HepG2 (cell line): ENCODE measurements around the gene SLC6A12. TPM values are rescaled to one million over a fixed set of nuclear protein-coding genes. Genes with fewer than 3 reads are reported as not detected.

ENCODE experiments used
- ATAC-seq: fragments of 200-7000 bp; cut with Tn5 transposase; 3 replicates; pipeline ENCODE4 v1.9.1; 2020; ENCODE audit warnings: mild to moderate bottlenecking, moderate library complexity
- BruUV-seq: library from RNA; stranded (reverse); fragments of 400-500 nt; replicated peaks from 2 replicates; lab custom pipeline; 2021; lab: Mats Ljungman, UMichigan
- CTCF ChIA-PET: fragments of 300-600 bp; formaldehyde crosslinking; extraction: SDS; loops from one replicate; lab custom pipeline; 2021; ENCODE audit warnings: low total read pairs, inconsistent platforms, low intra/inter-chr PET ratio; lab: Yijun Ruan, JAX
- POLR2A ChIA-PET: fragments of 350-600 bp; sonication (Branson Sonifier 250); formaldehyde crosslinking; loops from one replicate; lab custom pipeline; 2020; ENCODE audit warnings: antibody characterized with exemption, inconsistent platforms; lab: Yijun Ruan, JAX
- DNase-seq: peaks from one replicate; pipeline ENCODE4 v3.0.0-alpha.2; 2015; ENCODE audit warnings: low spot score
- FAIRE-seq: peaks from 3 replicates; lab custom pipeline; 2011; peaks lifted over from hg19 to GRCh38; lab: Jason Lieb, UNC
- H2AFZ ChIP-seq: one replicate; pipeline ENCODE4 v1.6.1; 2011; ENCODE audit warnings: low read length, inconsistent platforms
- H3K27ac ChIP-seq: fragments of 300-600 bp; 3 replicates; pipeline ENCODE4 v1.8.0; 2011; ENCODE audit warnings: mixed run types, mild to moderate bottlenecking, mixed read lengths, low read length, inconsistent platforms; ENCODE audit not compliant: insufficient read depth; ENCODE audit errors: extremely low read length
- H3K27me3 ChIP-seq, 2 experiments: fragments of 200-600 bp in 1 of 2; 2 replicates in 1 of 2; 3 replicates in 1 of 2; pipeline versions ENCODE4 v1.6.0 to v1.8.0; 2011; ENCODE audit warnings: low read length in 2 of 2, mild to moderate bottlenecking in 2 of 2, moderate library complexity in 2 of 2, inconsistent platforms in 1 of 2; ENCODE audit not compliant: insufficient read depth in 2 of 2, control insufficient read depth in 1 of 2
- H3K36me3 ChIP-seq, 2 experiments: fragments of 200-600 bp in 1 of 2; replicated peaks in 1 of 2; 2 replicates in 1 of 2; 3 replicates in 1 of 2; pipeline versions ENCODE4 v1.5.1 to v1.8.0; 2011; ENCODE audit warnings: low read length in 2 of 2, inconsistent platforms in 1 of 2; ENCODE audit not compliant: insufficient read depth in 2 of 2, control insufficient read depth in 1 of 2
- H3K4me1 ChIP-seq: 2 replicates; pipeline ENCODE4 v1.5.1; 2012; ENCODE audit warnings: low read length, inconsistent platforms; ENCODE audit not compliant: insufficient read depth
- H3K4me2 ChIP-seq: 2 replicates; pipeline ENCODE4 v1.6.0; 2011; ENCODE audit warnings: low read depth, low read length, inconsistent platforms
- H3K4me3 ChIP-seq, 3 experiments: fragments of 200-600 bp in 1 of 3; sonication (generic), shearing (Covaris generic) in 1 of 3; replicated peaks in 1 of 3; 2 replicates each; pipeline ENCODE4 v1.5.1; 2011 to 2016; ENCODE audit warnings: low read length in 3 of 3, inconsistent platforms in 2 of 3, low read depth in 2 of 3, mild to moderate bottlenecking in 2 of 3, control low read depth in 1 of 3, mixed read lengths in 1 of 3; ENCODE audit not compliant: insufficient read depth in 1 of 3
- H3K79me2 ChIP-seq: one replicate; pipeline ENCODE4 v1.6.1; 2011; ENCODE audit warnings: low read length, inconsistent platforms; ENCODE audit not compliant: insufficient read depth
- H3K9ac ChIP-seq: 2 replicates; pipeline ENCODE4 v1.6.0; 2011; ENCODE audit warnings: mild to moderate bottlenecking, low read depth, low read length, inconsistent platforms; ENCODE audit not compliant: insufficient read depth
- H3K9me3 ChIP-seq: 2 replicates; pipeline ENCODE4 v1.5.1; 2012; ENCODE audit warnings: mild to moderate bottlenecking, low read length
- H4K20me1 ChIP-seq: 2 replicates; pipeline ENCODE4 v1.6.0; 2011; ENCODE audit warnings: inconsistent platforms, mild to moderate bottlenecking, low read length, moderate library complexity; ENCODE audit not compliant: insufficient read depth
- HCFC1 ChIP-seq: fragments of 150-350 bp; IDR thresholded peaks from 2 replicates; pipeline ENCODE4 v1.6.1; 2014; ENCODE audit warnings: low read depth, low read length
- LRRFIP1 ChIP-seq: sonication (generic); formaldehyde crosslinking; conservative IDR thresholded peaks from 2 replicates; pipeline ENCODE4 v1.4.0; 2020; ENCODE audit warnings: missing genetic modification reagents
- MEF2D ChIP-seq: sonication (generic); formaldehyde crosslinking; IDR thresholded peaks from 2 replicates; pipeline ENCODE4 v1.5.1; 2020; ENCODE audit warnings: mild to moderate bottlenecking, missing genetic modification reagents
- NR2F6 ChIP-seq, 2 experiments: IDR thresholded peaks; 2 replicates each; pipeline ENCODE4 v1.6.1; 2016; ENCODE audit warnings: antibody characterized with exemption in 1 of 2, mild to moderate bottlenecking in 1 of 2
- SMAD1 ChIP-seq: sonication (generic); formaldehyde crosslinking; IDR thresholded peaks from 2 replicates; pipeline ENCODE4 v1.4.0; 2020; ENCODE audit warnings: missing genetic modification reagents, low read depth, mild to moderate bottlenecking, borderline replicate concordance
- WIZ ChIP-seq: sonication (generic); formaldehyde crosslinking; IDR thresholded peaks from 2 replicates; pipeline ENCODE4 v1.5.1; 2020; ENCODE audit warnings: mild to moderate bottlenecking, missing genetic modification reagents
- XBP1 ChIP-seq: sonication (generic); formaldehyde crosslinking; IDR thresholded peaks from 2 replicates; pipeline ENCODE4 v1.5.0; 2020; ENCODE audit warnings: missing genetic modification reagents
- ZBTB42 ChIP-seq: sonication (generic); formaldehyde crosslinking; IDR thresholded peaks from 2 replicates; pipeline ENCODE4 v1.5.0; 2020; ENCODE audit warnings: mild to moderate bottlenecking, missing genetic modification reagents
- ZFX ChIP-seq: sonication (generic); formaldehyde crosslinking; IDR thresholded peaks from 2 replicates; pipeline ENCODE4 v1.4.0; 2020; ENCODE audit warnings: mild to moderate bottlenecking, low read depth, missing genetic modification reagents, moderate library complexity
- ZNF263 ChIP-seq: sonication (generic); formaldehyde crosslinking; IDR thresholded peaks from 2 replicates; pipeline ENCODE4 v1.4.0; 2020; ENCODE audit warnings: missing genetic modification reagents
- ZNF510 ChIP-seq: sonication (generic); formaldehyde crosslinking; IDR thresholded peaks from 2 replicates; pipeline ENCODE4 v1.4.0; 2020; ENCODE audit warnings: low read depth, mild to moderate bottlenecking, missing genetic modification reagents
- ZNF772 ChIP-seq: sonication (generic); formaldehyde crosslinking; IDR thresholded peaks from 2 replicates; pipeline ENCODE4 v1.5.0; 2020; ENCODE audit warnings: mild to moderate bottlenecking, missing genetic modification reagents
- WGBS: methylation state at CpG from one replicate; pipeline ENCODE4 v1.1.6; 2017; ENCODE audit warnings: low lambda C conversion rate; 5-methylcytosine and 5-hydroxymethylcytosine counted together
- in situ Hi-C: cut with HindIII; loops from 2 replicates; pipeline ENCODE4 v1.10.0; 2017; ENCODE audit warnings: low pct_unique_long_range_greater_than_20kb; ENCODE audit not compliant: extremely low pct_ligation_motif_present
- intact Hi-C: fragments of 100-400 bp; cut with micrococcal nuclease; formaldehyde crosslinking; loops from one replicate; pipeline ENCODE4 v1.10.0; 2022; ENCODE audit not compliant: unreplicated experiment
- polyA plus RNA-seq, 8 experiments: library from polyadenylated mRNA; depleted of rRNA in 3 of 8; stranded (reverse) in 7 of 8; unstranded in 1 of 8; fragments of >200 nt; fragmentation: Illumina TruSeq in 4 of 8; extraction: Trizol in 4 of 8; gene quantifications; 2 replicates each; pipeline versions ENCODE4 v1.2.1 to v1.2.3, GENCODE V29; 2011 to 2016; ENCODE audit warnings: low read depth in 4 of 8, missing spikeins in 1 of 8, mixed read lengths in 1 of 8; ENCODE audit not compliant: insufficient read depth in 1 of 8
- total RNA-seq, 5 experiments: library from RNA; depleted of rRNA; stranded (reverse); fragments of >200 nt; fragmentation: Illumina TruSeq; extraction: Trizol; gene quantifications; 2 replicates each; pipeline ENCODE4 v1.2.3, GENCODE V29; 2016; ENCODE audit warnings: low read depth in 1 of 5
- TF ChIP-seq, protein P1 (sequence below): sonication (generic); formaldehyde crosslinking; IDR thresholded peaks from 2 replicates; pipeline ENCODE4 v1.5.0; 2020; ENCODE audit warnings: missing genetic modification reagents, mild to moderate bottlenecking, borderline replicate concordance
- TF ChIP-seq, protein P2 (sequence below), 2 experiments: fragments of 450-650 bp in 1 of 2; sonication (generic) in 1 of 2; formaldehyde crosslinking; IDR thresholded peaks; 2 replicates each; pipeline versions ENCODE4 v1.5.0 to v1.8.0; 2020 to 2022; ENCODE audit warnings: mild to moderate bottlenecking in 1 of 2, missing genetic modification reagents in 1 of 2

The SLC6A12 gene
- total and polyA plus RNA-seq, 2 of the 13 experiments (the other 11 are each of a cell fraction or from before 2014, with no cell fraction given) = 3.7 to 18.8 TPM

GRCh38 chr12:175250-175649 lies 38.7 kb downstream of the SLC6A12 start:
- no peak for FAIRE-seq
- H3K27ac ChIP-seq = no peak overlapping the region

More at GRCh38 chr12:175250-175649, 38.7 kb downstream of the SLC6A12 start:
- Histone ChIP-seq H3K36me3 (no peaks in the 10 kb centered on the region), H3K79me2 (no peaks in the 10 kb centered on the region), H3K4me1 (peaks cover 46% of the 10 kb centered on the region), H3K9me3 (no peaks in the 10 kb centered on the region), H3K27me3 (peaks cover 10 to 70% of the 10 kb centered on the region in 2 experiments; a peak in 4 of 5 replicates), H3K4me2 (peak overlapping the region; percentile 67), H3K9ac (no peak overlapping the region), H4K20me1 (no peaks in the 10 kb centered on the region), H3K4me3 (peak overlapping the region in 1 of 3 experiments; percentile 7; a peak in 1 of 6 replicates), H2AFZ (no peak overlapping the region)
- ATAC-seq (peak; percentile 58), DNase-seq (no peak)
- TF ChIP-seq SMAD1 (CRISPR knock-in tag) (no peak), ZFX (CRISPR knock-in tag) (0 out of 2 replicates have a peak, but pooled peaks have one; percentile 9), ZNF510 (CRISPR knock-in tag) (no peak), MEF2D (CRISPR knock-in tag) (no peak), LRRFIP1 (CRISPR knock-in tag) (no peak), ZNF772 (CRISPR knock-in tag) (no peak), WIZ (CRISPR knock-in tag) (no peak), NR2F6 (IDR thresholded peaks at IDR 0.05) (no peak), NR2F6 (CRISPR knock-in tag; IDR thresholded peaks at IDR 0.05) (no peak), HCFC1 (no peak), XBP1 (CRISPR knock-in tag) (no peak), ZNF263 (CRISPR knock-in tag) (peak; percentile 88), ZBTB42 (CRISPR knock-in tag) (no peak)
- TF ChIP-seq, protein P1, sequence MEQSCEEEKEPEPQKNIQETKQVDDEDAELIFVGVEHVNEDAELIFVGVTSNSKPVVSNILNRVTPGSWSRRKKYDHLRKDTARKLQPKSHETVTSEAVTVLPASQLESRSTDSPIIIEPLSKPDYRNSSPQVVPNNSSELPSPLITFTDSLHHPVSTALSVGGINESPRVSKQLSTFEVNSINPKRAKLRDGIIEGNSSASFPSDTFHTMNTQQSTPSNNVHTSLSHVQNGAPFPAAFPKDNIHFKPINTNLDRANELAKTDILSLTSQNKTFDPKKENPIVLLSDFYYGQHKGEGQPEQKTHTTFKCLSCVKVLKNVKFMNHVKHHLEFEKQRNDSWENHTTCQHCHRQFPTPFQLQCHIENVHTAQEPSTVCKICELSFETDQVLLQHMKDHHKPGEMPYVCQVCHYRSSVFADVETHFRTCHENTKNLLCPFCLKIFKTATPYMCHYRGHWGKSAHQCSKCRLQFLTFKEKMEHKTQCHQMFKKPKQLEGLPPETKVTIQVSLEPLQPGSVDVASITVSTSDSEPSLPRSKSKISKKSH (CRISPR knock-in tag) = no peak
- TF ChIP-seq, protein P2, sequence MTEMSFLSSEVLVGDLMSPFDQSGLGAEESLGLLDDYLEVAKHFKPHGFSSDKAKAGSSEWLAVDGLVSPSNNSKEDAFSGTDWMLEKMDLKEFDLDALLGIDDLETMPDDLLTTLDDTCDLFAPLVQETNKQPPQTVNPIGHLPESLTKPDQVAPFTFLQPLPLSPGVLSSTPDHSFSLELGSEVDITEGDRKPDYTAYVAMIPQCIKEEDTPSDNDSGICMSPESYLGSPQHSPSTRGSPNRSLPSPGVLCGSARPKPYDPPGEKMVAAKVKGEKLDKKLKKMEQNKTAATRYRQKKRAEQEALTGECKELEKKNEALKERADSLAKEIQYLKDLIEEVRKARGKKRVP (CRISPR knock-in tag; IDR thresholded peaks at IDR 0.05) = no peak
- ChIA-PET POLR2A (no interaction called here), CTCF (no interaction called here)
- intact Hi-C loops = loop anchor here (5.0 kb wide), 1 partner anchor 37 kb away; the partner anchor contains the start of gene SLC6A12
- no TSS peak for BruUV-seq
- 0% methylated on average over 2 of the region's 10 CpGs for WGBS
- in situ Hi-C loops = no loop called here
